ENCODE results near the gene TMEM205.

TMEM205 gene

GRCh38 chr19:11332822-11333221 is 13.2 kb downstream of the TMEM205 start:
- ChIA-PET CTCF (interaction anchor here (0.9 to 1.2 kb wide), 2 partner anchors 13 to 89 kb away, joined by 3 to 4 read pairs; partner anchors contain the start of genes CCDC159 and TMEM205), POLR2A (no interaction called here)
- no peak for DNase-seq (ENCODE audit: extremely low spot score)
- TF ChIP-seq, protein P1, sequence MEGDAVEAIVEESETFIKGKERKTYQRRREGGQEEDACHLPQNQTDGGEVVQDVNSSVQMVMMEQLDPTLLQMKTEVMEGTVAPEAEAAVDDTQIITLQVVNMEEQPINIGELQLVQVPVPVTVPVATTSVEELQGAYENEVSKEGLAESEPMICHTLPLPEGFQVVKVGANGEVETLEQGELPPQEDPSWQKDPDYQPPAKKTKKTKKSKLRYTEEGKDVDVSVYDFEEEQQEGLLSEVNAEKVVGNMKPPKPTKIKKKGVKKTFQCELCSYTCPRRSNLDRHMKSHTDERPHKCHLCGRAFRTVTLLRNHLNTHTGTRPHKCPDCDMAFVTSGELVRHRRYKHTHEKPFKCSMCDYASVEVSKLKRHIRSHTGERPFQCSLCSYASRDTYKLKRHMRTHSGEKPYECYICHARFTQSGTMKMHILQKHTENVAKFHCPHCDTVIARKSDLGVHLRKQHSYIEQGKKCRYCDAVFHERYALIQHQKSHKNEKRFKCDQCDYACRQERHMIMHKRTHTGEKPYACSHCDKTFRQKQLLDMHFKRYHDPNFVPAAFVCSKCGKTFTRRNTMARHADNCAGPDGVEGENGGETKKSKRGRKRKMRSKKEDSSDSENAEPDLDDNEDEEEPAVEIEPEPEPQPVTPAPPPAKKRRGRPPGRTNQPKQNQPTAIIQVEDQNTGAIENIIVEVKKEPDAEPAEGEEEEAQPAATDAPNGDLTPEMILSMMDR (IDR thresholded peaks at IDR 0.05; ENCODE audit: control extremely low read depth, extremely low read depth, low read depth, missing control alignments), result no peak

DNA sequence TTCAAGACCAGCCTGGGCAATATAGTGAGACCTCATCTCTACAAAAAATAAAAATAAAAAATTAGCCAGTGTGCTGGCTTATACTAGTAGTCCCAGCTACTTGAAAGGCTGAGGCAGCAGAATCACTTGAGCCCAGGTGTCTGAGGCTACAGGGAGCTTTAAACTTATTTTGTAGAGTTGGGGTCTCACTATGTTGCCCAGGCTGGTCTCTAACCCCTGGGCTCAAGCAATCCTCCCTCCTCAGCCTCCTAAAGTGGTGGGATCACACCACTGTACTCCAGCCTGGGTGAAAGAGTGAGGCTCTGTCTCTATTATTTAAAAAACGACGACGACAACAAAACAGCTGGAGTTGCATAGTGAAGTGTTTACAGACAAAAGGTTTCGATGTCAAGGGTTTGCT is 14.6 kb downstream of the TMEM205 start:
- DNase-seq (ENCODE audit: extremely low spot score), result no peak
- TF ChIP-seq, protein P1 (IDR thresholded peaks at IDR 0.05; ENCODE audit: control extremely low read depth, extremely low read depth, low read depth, missing control alignments), result no peak
- ChIA-PET CTCF (no interaction called here), POLR2A (interaction anchor here (0.5 kb wide), 1 partner anchor 698 kb away, joined by 10 read pairs; no protein-coding TSS in a partner anchor)

- TF ChIP-seq, protein P1 (IDR thresholded peaks at IDR 0.05; ENCODE audit: control extremely low read depth, extremely low read depth, low read depth, missing control alignments), result no peak
- ChIA-PET CTCF (no interaction called here), POLR2A (no interaction called here)
- DNase-seq (ENCODE audit: extremely low spot score), result no peak
These were observed 15.9 kb downstream of the TMEM205 start for GRCh38 chr19:11330127-11330526.

DNA sequence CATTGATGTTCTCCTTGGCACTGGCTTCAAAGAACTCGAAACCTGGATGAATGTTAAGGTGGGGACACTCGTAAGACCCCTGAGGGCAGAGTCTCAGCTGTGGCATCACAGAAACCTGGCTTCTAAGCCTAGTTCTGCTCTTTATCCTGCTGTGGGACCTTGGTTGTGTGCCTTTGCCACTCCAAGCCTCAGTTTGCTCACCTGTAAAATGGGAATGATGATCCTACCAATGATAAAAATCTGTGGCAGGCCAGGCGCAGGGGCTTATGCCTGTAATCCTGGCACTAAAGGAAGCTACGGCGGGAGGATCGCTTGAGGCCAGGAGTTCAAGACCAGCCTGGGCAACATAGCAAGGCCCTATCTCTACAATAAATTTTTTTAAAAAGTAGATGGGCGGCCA is 20.5 kb downstream of the TMEM205 start:
- DNase-seq (ENCODE audit: extremely low spot score), result no peak
- ChIA-PET CTCF (interaction anchor here (1.1 to 2.6 kb wide), 4 partner anchors 14 to 158 kb away, joined by 3 to 8 read pairs (median 6); partner anchors contain the start of gene RAB3D), POLR2A (no interaction called here)
- TF ChIP-seq, protein P1 (IDR thresholded peaks at IDR 0.05; ENCODE audit: control extremely low read depth, extremely low read depth, low read depth, missing control alignments), result no peak

DNA sequence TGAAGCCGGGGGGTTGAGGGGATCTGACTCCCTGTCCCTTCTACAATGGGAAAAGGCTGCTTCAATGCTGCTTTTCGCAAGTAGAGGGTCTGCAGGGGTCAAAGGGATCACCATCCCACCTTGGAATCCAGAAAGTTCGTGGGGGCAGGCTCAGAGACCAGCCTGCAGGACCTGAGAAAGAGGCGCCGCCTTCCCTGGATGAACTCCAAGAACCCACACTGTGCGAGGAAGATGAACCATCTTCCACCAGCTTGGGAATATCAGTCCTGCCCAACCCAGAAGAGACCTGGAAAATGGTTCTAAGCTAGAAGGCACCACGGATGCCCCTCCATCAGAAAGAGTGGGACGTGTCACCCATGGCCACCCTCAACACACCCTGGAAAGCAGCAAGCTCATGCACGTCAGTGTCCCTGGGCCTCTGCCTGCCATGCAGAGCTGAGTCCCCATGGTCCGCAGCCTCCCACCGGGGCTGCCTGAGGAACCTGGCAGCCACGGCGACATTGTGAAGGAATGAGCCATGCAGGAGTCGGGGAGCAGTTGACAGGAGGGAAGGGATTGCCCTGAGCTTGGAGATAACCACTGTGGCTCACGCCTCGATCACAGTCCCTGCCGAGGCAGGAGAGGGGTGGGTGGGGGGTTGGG is 21.2 kb downstream of the TMEM205 start:
- CTCF ChIA-PET, result interaction anchor here (1.0 to 2.6 kb wide), 4 partner anchors 14 to 158 kb away, joined by 3 to 8 read pairs (median 5); partner anchors contain the start of gene RAB3D
- DNase-seq (ENCODE audit: extremely low spot score), result no peak
- POLR2A ChIA-PET, result interaction anchor here (0.8 kb wide), 1 partner anchor 15 kb away, joined by 3 read pairs; the partner anchor contains the start of gene RAB3D
- TF ChIP-seq, protein P1 (IDR thresholded peaks at IDR 0.05; ENCODE audit: control extremely low read depth, extremely low read depth, low read depth, missing control alignments), result no peak

DNA sequence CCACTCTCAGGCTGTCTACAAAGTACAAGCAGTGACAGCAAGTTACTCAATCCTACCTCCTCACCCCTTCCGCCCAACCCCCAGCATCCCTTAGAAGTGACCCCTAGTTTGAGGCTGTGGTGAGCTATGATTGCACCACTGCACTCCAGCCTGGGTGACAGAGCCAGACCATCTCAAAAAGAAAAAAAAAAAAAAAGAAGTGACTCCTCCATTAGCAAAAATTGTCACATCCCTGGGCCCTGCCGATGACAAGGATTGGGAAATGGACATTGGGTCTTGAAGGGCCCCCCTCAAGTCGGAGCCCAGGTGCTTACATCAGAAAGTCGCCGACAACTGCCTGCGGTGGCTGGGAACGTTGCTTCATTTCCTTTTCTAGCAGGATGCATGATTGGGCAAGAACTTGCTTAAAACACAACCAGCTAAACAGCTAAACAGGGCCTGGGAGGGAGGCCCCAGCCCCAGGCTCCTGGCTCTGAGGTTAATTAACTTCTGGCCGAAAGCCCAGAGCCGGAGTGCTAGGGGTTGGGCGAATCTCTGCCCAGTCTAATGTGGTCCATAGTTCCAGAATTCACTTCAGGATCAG is 21.9 kb downstream of the TMEM205 start:
- DNase-seq (ENCODE audit: extremely low spot score), result peak; percentile 70
- CTCF ChIA-PET, result interaction anchor here (1.0 to 2.6 kb wide), 6 partner anchors 15 to 158 kb away, joined by 3 to 10 read pairs (median 7); partner anchors contain the start of genes RAB3D and TSPAN16
- TF ChIP-seq, protein P1 (IDR thresholded peaks at IDR 0.05; ENCODE audit: control extremely low read depth, extremely low read depth, low read depth, missing control alignments), result no peak
- POLR2A ChIA-PET, result interaction anchor here (0.8 kb wide), 1 partner anchor 15 kb away, joined by 3 read pairs; the partner anchor contains the start of gene RAB3D

Measured in GM10248 (cell line).